Loucy (cell line): ENCODE results near the gene ATP8A2.

ENCODE experiments used
- H2AFZ ChIP-seq: fragments of 200-600 bp; sonication (generic); 2 replicates; pipeline ENCODE4 v1.6.0; 2016; ENCODE audit warnings: antibody characterized with exemption, mild to moderate bottlenecking, low read length, moderate library complexity
- H3F3A ChIP-seq: fragments of 200-600 bp; 2 replicates; pipeline ENCODE4 v1.6.0; 2016; ENCODE audit warnings: antibody characterized with exemption, low read depth, mild to moderate bottlenecking
- H3K27me3 ChIP-seq: fragments of 200-600 bp; sonication (generic); 2 replicates; pipeline ENCODE4 v1.6.1; 2014; ENCODE audit warnings: low read length, mild to moderate bottlenecking; ENCODE audit not compliant: insufficient read depth, poor library complexity, severe bottlenecking
- H3K36me3 ChIP-seq: fragments of 200-600 bp; sonication (generic); 2 replicates; pipeline ENCODE4 v1.6.1; 2016; ENCODE audit warnings: low read length; ENCODE audit not compliant: insufficient read depth
- H3K4me1 ChIP-seq: fragments of 200-600 bp; sonication (generic); 2 replicates; pipeline ENCODE4 v1.5.1; 2014; ENCODE audit warnings: low read length, mild to moderate bottlenecking; ENCODE audit not compliant: insufficient read depth, poor library complexity, severe bottlenecking
- H3K4me2 ChIP-seq: fragments of 200-600 bp; sonication (generic); 2 replicates; pipeline ENCODE4 v1.6.0; 2014; ENCODE audit warnings: antibody characterized with exemption, low read length, low read depth, mild to moderate bottlenecking; ENCODE audit not compliant: poor library complexity, severe bottlenecking
- H3K4me3 ChIP-seq: fragments of 200-600 bp; sonication (generic); 2 replicates; pipeline ENCODE4 v1.5.1; 2014; ENCODE audit warnings: low read length, mild to moderate bottlenecking, mixed read lengths; ENCODE audit not compliant: poor library complexity, severe bottlenecking
- H3K79me2 ChIP-seq: fragments of 200-600 bp; sonication (generic); 2 replicates; pipeline ENCODE4 v1.6.1; 2014; ENCODE audit warnings: low read length; ENCODE audit not compliant: insufficient read depth
- H3K9ac ChIP-seq: fragments of 200-600 bp; sonication (generic); 2 replicates; pipeline ENCODE4 v1.6.0; 2014; ENCODE audit warnings: mild to moderate bottlenecking, low read depth, low read length, moderate library complexity; ENCODE audit not compliant: poor library complexity, severe bottlenecking
- H3K9me2 ChIP-seq: fragments of 200-600 bp; sonication (generic); replicated peaks from 2 replicates; pipeline ENCODE4 v1.6.1; 2016; ENCODE audit warnings: low read depth, low read length, mixed read lengths
- H3K9me3 ChIP-seq: fragments of 200-600 bp; sonication (generic); 2 replicates; pipeline ENCODE4 v1.6.1; 2014; ENCODE audit warnings: mild to moderate bottlenecking, antibody characterized with exemption, low read length, low read depth; ENCODE audit not compliant: insufficient read depth
- H4K20me1 ChIP-seq: fragments of 200-600 bp; sonication (generic); 2 replicates; pipeline ENCODE4 v1.6.0; 2014; ENCODE audit warnings: antibody characterized with exemption, low read length, mild to moderate bottlenecking; ENCODE audit not compliant: insufficient read depth, poor library complexity, severe bottlenecking
- CTCF ChIP-seq: fragments of 200-600 bp; sonication (generic); conservative IDR thresholded peaks from 2 replicates; pipeline ENCODE4 v1.5.1; 2014; ENCODE audit warnings: mild to moderate bottlenecking, antibody characterized with exemption, low read length
- EZH2phosphoT487 ChIP-seq: fragments of 200-600 bp; IDR thresholded peaks from 2 replicates; pipeline ENCODE4 v1.6.1; 2018; ENCODE audit warnings: antibody characterized with exemption, mild to moderate bottlenecking, moderate library complexity, borderline replicate concordance

Gene ATP8A2

GRCh38 chr13:25330541-25330940 lies 41.2 kb upstream of the ATP8A2 start:
- peaks cover 92% of the 10 kb centered on the region for H3K36me3 ChIP-seq

GRCh38 chr13:25335856-25336255 lies 35.9 kb upstream of the ATP8A2 start:
- TF ChIP-seq EZH2phosphoT487: no peak
- no peak for TF ChIP-seq CTCF
- Histone ChIP-seq H3K27me3 (no peaks in the 10 kb centered on the region), H3K36me3 (peaks cover 79% of the 10 kb centered on the region)

More at GRCh38 chr13:25330541-25330940, 41.2 kb upstream of the ATP8A2 start:
- Histone ChIP-seq H3K4me3 (no peak overlapping the region), H3K4me2 (no peak overlapping the region), H3K9me2 (no peaks in the 10 kb centered on the region), H3F3A (no peaks in the 10 kb centered on the region), H3K9ac (no peak overlapping the region), H4K20me1 (peaks cover 15% of the 10 kb centered on the region), H3K79me2 (0 out of 2 replicates have a peak, but pooled peaks cover 7% of the 10 kb centered on the region), H2AFZ (no peak overlapping the region), H3K9me3 (no peaks in the 10 kb centered on the region), H3K27me3 (no peaks in the 10 kb centered on the region), H3K4me1 (no peaks in the 10 kb centered on the region)
- no peak for TF ChIP-seq EZH2phosphoT487
- no peak for TF ChIP-seq CTCF

GRCh38 chr13:25345576-25345975 lies 26.2 kb upstream of the ATP8A2 start:
- Histone ChIP-seq H3K79me2 (no peaks in the 10 kb centered on the region), H3F3A (no peaks in the 10 kb centered on the region), H3K9me2 (no peaks in the 10 kb centered on the region), H3K4me2 (no peak overlapping the region), H3K27me3 (no peaks in the 10 kb centered on the region), H3K4me1 (no peaks in the 10 kb centered on the region), H3K4me3 (no peak overlapping the region), H3K9me3 (no peaks in the 10 kb centered on the region), H3K9ac (no peak overlapping the region), H3K36me3 (peaks cover 2% of the 10 kb centered on the region; the same call in 1 of the 2 replicates), H2AFZ (no peak overlapping the region), H4K20me1 (no peaks in the 10 kb centered on the region)
- TF ChIP-seq CTCF (no peak), EZH2phosphoT487 (no peak)

More at GRCh38 chr13:25335856-25336255, 35.9 kb upstream of the ATP8A2 start:
- Histone ChIP-seq H3K9me3 (no peaks in the 10 kb centered on the region), H4K20me1 (peaks cover 16% of the 10 kb centered on the region), H3F3A (no peaks in the 10 kb centered on the region), H3K4me3 (no peak overlapping the region), H3K9ac (no peak overlapping the region), H3K79me2 (0 out of 2 replicates have a peak, but pooled peaks cover 7% of the 10 kb centered on the region), H3K4me2 (no peak overlapping the region), H3K4me1 (no peaks in the 10 kb centered on the region), H3K9me2 (no peaks in the 10 kb centered on the region), H2AFZ (no peak overlapping the region)
